GM10266 (cell line): ENCODE results near the gene DCBLD2.

ENCODE experiments used
- DNase-seq: peaks from one replicate; pipeline ENCODE4 v3.0.0; 2012; ENCODE audit errors: extremely low spot score
- CTCF ChIP-seq: IDR thresholded peaks from 2 replicates; pipeline ENCODE4 v1.5.1; 2012; ENCODE audit warnings: mild to moderate bottlenecking, low read depth; ENCODE audit not compliant: control insufficient read depth, insufficient read depth; ENCODE audit errors: missing control alignments

Gene DCBLD2

GRCh38 chr3:98777286-98777685, 124.2 kb downstream of the DCBLD2 start:
- DNase-seq = no peak

GRCh38 chr3:98776140-98776493, 125.4 kb downstream of the DCBLD2 start:
- no peak for TF ChIP-seq CTCF
- DNase-seq = no peak

More at GRCh38 chr3:98777286-98777685, 124.2 kb downstream of the DCBLD2 start:
- TF ChIP-seq CTCF = no peak

- no peak for DNase-seq
- no peak for TF ChIP-seq CTCF
Measured at GRCh38 chr3:98775459-98776139, 125.9 kb downstream of the DCBLD2 start.

GRCh38 chr3:98772022-98772421, 129.5 kb downstream of the DCBLD2 start:
- DNase-seq = no peak
- TF ChIP-seq CTCF = no peak

GRCh38 chr3:98770261-98771039, 131.0 kb downstream of the DCBLD2 start:
- TF ChIP-seq CTCF = no peak
- no peak for DNase-seq

- TF ChIP-seq CTCF = no peak
- DNase-seq = no peak
Measured at GRCh38 chr3:98769448-98769847, 132.0 kb downstream of the DCBLD2 start.

- no peak for DNase-seq
- TF ChIP-seq CTCF = no peak
Measured at GRCh38 chr3:98768961-98769360, 132.5 kb downstream of the DCBLD2 start.
